ENCODE results near the gene PDGFRB. TPM values are rescaled to one million over a fixed set of nuclear protein-coding genes. Genes with fewer than 3 reads are reported as not detected.

PDGFRB gene
- total and polyA plus RNA-seq, 7 donors, result 14.6 to 56.0 (median 34.0) TPM

DNA sequence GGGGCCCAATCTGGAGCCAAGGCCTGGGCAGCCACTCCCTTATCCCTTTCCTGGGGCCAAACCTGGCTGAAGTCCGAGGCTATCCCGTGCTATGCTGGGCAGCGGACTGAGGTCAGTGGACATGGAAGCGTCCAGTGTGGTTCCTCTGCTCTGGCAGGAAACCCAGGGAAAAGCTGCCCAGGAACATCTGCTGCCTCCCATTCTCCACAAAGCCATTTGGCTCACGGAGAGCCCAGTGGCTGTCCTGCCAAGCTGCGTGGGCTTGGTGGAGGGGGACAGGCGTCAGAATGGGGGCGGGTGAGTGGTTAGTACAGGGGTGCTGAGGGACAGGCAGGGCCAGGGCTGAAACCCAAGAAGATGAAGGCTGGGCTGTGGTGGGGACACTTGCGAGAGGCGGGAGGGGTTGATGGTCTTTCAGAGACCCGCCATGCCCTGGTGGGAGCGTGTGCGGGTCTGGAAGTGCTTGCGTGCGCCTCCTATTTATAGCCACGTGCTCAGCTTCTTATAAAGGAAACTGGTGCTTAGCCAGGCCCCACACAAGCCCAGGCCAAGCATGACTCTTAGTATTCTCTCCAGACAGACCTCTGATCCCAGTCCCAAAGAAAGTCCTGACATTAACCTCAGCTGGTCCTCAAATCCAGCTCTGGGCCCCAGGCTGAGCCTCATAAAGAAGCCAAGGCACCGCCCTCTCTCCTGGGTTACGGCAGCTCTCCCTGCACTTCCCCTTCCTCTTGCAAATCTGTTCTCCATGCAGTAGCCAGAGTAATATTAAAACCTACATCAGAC is 24.8 kb upstream of the PDGFRB start:
- H3K4me1 ChIP-seq, result peaks cover 32% of the 10 kb centered on the region
- DNase-seq (peak; percentile 88 to 95), ATAC-seq (peak; percentile 89 to 94 (median 92))
- no peaks in the 10 kb centered on the region for H3K9me3 ChIP-seq
- 6 to 11% (median 6%) methylated on average over 18 of the region's 18 CpGs for WGBS, 3 donors
- TF ChIP-seq, protein P1, sequence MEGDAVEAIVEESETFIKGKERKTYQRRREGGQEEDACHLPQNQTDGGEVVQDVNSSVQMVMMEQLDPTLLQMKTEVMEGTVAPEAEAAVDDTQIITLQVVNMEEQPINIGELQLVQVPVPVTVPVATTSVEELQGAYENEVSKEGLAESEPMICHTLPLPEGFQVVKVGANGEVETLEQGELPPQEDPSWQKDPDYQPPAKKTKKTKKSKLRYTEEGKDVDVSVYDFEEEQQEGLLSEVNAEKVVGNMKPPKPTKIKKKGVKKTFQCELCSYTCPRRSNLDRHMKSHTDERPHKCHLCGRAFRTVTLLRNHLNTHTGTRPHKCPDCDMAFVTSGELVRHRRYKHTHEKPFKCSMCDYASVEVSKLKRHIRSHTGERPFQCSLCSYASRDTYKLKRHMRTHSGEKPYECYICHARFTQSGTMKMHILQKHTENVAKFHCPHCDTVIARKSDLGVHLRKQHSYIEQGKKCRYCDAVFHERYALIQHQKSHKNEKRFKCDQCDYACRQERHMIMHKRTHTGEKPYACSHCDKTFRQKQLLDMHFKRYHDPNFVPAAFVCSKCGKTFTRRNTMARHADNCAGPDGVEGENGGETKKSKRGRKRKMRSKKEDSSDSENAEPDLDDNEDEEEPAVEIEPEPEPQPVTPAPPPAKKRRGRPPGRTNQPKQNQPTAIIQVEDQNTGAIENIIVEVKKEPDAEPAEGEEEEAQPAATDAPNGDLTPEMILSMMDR (IDR thresholded peaks at IDR 0.05), result no peak
- H3K4me3 ChIP-seq, result peak overlapping the region; percentile 19
- H3K27me3 ChIP-seq (ENCODE audit: insufficient read depth in 3 of 3, low read length in 2 of 3), result no peaks in the 10 kb centered on the region
- intact Hi-C loops (cut with DNase I), result no loop called here
- peak overlapping the region; percentile 95 for H3K27ac ChIP-seq
- no peaks in the 10 kb centered on the region for H3K36me3 ChIP-seq (ENCODE audit: insufficient read depth in 1 of 2, low read depth in 1 of 2)

DNA sequence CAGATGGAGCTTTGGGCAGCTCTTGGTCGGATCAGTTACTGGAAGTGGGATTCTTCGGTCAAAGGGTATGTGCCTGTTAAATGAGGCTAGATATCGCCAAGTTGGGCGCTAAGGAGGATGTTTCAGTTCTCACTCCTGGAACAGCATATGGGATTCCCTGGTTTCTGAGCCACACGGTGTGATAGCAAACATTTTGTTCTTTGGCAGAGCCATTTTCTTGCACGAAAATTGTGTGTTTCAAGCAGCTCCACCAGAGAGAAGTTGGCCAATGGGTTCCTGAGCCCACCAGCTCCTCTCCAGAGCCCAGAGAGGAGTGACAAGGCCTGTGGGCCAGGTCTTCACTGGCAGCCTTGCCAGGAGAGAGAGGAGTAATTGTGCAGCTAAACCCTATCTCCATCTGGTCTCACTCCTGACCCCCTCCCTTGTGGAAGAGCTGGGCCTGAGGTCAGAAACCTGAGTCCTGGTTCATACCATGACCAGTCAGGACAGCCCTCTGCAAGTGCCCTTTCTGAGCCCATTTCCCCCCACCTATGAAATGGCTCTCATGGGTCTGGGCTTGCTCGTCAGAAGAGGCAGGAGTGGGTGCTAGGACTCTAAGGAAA is 23.5 kb upstream of the PDGFRB start:
- H3K4me1 ChIP-seq, result peaks cover 32% of the 10 kb centered on the region
- no peaks in the 10 kb centered on the region for H3K9me3 ChIP-seq
- DNase-seq, result no peak
- TF ChIP-seq, protein P1 (IDR thresholded peaks at IDR 0.05), result no peak
- no peaks in the 10 kb centered on the region for H3K36me3 ChIP-seq (ENCODE audit: insufficient read depth in 1 of 2, low read depth in 1 of 2)
- intact Hi-C loops (cut with DNase I), result no loop called here
- peak overlapping the region; percentile 95 for H3K27ac ChIP-seq
- 86 to 94% (median 90%) methylated on average over 7 of the region's 7 CpGs for WGBS, 3 donors
- no peaks in the 10 kb centered on the region for H3K27me3 ChIP-seq (ENCODE audit: insufficient read depth in 3 of 3, low read length in 2 of 3)
- ATAC-seq, result no peak
- H3K4me3 ChIP-seq, result no peak overlapping the region

DNA sequence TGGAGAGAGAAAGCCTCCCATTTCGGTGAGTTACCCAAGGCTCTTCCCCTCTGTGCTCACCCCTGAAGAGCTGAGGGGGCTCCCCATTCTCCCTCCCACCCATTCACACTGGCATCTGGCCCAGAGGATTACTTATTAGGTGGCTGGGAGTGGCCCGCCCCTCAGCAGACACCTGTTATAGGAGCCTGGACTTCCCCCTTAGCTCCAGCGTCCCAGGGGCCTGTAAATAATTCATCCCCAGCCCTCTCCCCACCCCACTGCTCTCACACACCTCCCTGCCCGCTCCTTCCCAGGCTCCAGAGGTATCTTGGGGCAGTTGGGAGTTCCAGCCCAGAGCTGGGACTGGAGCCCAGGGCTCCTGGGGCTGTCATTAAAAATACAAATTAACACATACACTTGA is 22.6 kb upstream of the PDGFRB start:
- ATAC-seq (no peak), DNase-seq (no peak)
- Histone ChIP-seq H3K36me3 (ENCODE audit: insufficient read depth in 1 of 2, low read depth in 1 of 2) (no peaks in the 10 kb centered on the region), H3K4me3 (no peak overlapping the region), H3K27ac (peak overlapping the region; percentile 95), H3K27me3 (ENCODE audit: insufficient read depth in 3 of 3, low read length in 2 of 3) (no peaks in the 10 kb centered on the region), H3K9me3 (no peaks in the 10 kb centered on the region), H3K4me1 (peaks cover 32% of the 10 kb centered on the region)
- TF ChIP-seq, protein P1 (IDR thresholded peaks at IDR 0.05), result no peak
- WGBS, 3 donors, result 56 to 71% (median 67%) methylated on average over 4 of the region's 4 CpGs
- intact Hi-C loops (cut with DNase I), result no loop called here

DNA sequence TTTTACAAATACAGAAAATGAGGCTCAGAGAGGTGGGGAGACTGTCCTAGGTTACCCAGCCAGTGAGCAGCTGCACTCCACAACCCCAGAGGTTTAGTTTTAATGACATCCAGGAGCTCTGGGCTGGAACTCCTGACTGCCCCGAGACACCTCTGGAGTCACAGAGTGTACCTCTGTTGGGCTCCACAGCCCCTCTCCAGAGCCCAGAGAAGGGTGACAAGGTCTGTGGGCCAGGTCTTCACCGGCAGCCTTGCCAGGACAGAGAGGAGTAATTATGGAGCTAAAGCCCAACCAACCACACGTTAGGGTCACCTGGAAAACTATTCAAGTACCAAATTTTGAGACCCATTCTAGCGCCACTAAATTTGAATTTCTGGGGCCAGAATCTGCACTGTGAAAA is 22.1 kb upstream of the PDGFRB start:
- Histone ChIP-seq H3K4me3 (no peak overlapping the region), H3K9me3 (no peaks in the 10 kb centered on the region), H3K27ac (no peak overlapping the region), H3K36me3 (ENCODE audit: insufficient read depth in 1 of 2, low read depth in 1 of 2) (no peaks in the 10 kb centered on the region), H3K27me3 (ENCODE audit: insufficient read depth in 3 of 3, low read length in 2 of 3) (no peaks in the 10 kb centered on the region), H3K4me1 (peaks cover 32% of the 10 kb centered on the region)
- ATAC-seq, result no peak
- DNase-seq, result no peak
- 56 to 70% (median 65%) methylated on average over 4 of the region's 4 CpGs for WGBS, 3 donors
- intact Hi-C loops (cut with DNase I), result no loop called here
- TF ChIP-seq, protein P1 (IDR thresholded peaks at IDR 0.05), result no peak
